PC-9 (cell line): Measurements from ENCODE around the gene TRMU. TPM values are rescaled to one million over a fixed set of nuclear protein-coding genes. Genes with fewer than 3 reads are reported as not detected.

Experiments
- BruUV-seq: library from RNA; stranded (reverse); fragments of 400-500 nt; replicated peaks from 2 replicates; lab custom pipeline; 2021; lab: Mats Ljungman, UMichigan
- CTCF ChIA-PET: fragments of 300-600 bp; sonication (Branson Sonifier 250); formaldehyde crosslinking; loops from one replicate; lab custom pipeline; 2022; ENCODE audit warnings: antibody characterized with exemption; lab: Charles Lee
- POLR2A ChIA-PET: fragments of 300-600 bp; sonication (Branson Sonifier 250); formaldehyde crosslinking; loops from one replicate; lab custom pipeline; 2022; ENCODE audit warnings: antibody characterized with exemption; ENCODE audit not compliant: unreplicated experiment; lab: Charles Lee
- DNase-seq, 2 experiments: peaks; one replicate each; pipeline versions ENCODE4 v3.0.0 to v3.0.0-alpha.2; 2015 to 2022; ENCODE audit warnings: mixed read lengths in 1 of 2
- H2AFZ ChIP-seq: fragments of 200-600 bp; sonication (generic); 2 replicates; pipeline ENCODE4 v1.8.1; 2017; ENCODE audit warnings: antibody characterized with exemption
- H3F3A ChIP-seq: fragments of 200-600 bp; sonication (generic); 2 replicates; pipeline ENCODE4 v1.8.1; 2017; ENCODE audit warnings: antibody characterized with exemption, mild to moderate bottlenecking, low read depth; ENCODE audit not compliant: insufficient read depth
- H3K27ac ChIP-seq: fragments of 200-600 bp; sonication (generic); 2 replicates; pipeline ENCODE4 v1.6.1; 2016; ENCODE audit warnings: mixed run types
- H3K27me3 ChIP-seq: fragments of 200-600 bp; sonication (generic); 2 replicates; pipeline ENCODE4 v1.6.1; 2016; ENCODE audit warnings: low read depth, mixed run types; ENCODE audit not compliant: insufficient read depth
- H3K36me3 ChIP-seq: fragments of 200-600 bp; sonication (generic); 2 replicates; pipeline ENCODE4 v1.6.1; 2016; ENCODE audit warnings: low read depth, mixed run types
- H3K4me1 ChIP-seq: fragments of 200-600 bp; sonication (generic); replicated peaks from 2 replicates; pipeline ENCODE4 v1.6.1; 2016; ENCODE audit warnings: mixed run types; ENCODE audit not compliant: insufficient read depth
- H3K4me2 ChIP-seq: fragments of 200-600 bp; sonication (generic); 2 replicates; pipeline ENCODE4 v1.6.1; 2017; ENCODE audit warnings: mixed run types
- H3K4me3 ChIP-seq: fragments of 200-600 bp; sonication (generic); 2 replicates; pipeline ENCODE4 v1.6.1; 2016; ENCODE audit warnings: mixed run types
- H3K79me2 ChIP-seq: fragments of 200-600 bp; sonication (generic); 2 replicates; pipeline ENCODE4 v1.6.1; 2017; ENCODE audit warnings: low read depth, mixed run types
- H3K9me2 ChIP-seq: fragments of 200-600 bp; sonication (generic); 2 replicates; pipeline ENCODE4 v1.8.1; 2017; ENCODE audit warnings: mild to moderate bottlenecking; ENCODE audit not compliant: insufficient read depth
- H3K9me3 ChIP-seq: fragments of 200-600 bp; sonication (generic); 2 replicates; pipeline ENCODE4 v1.8.1; 2016; ENCODE audit warnings: low read depth; ENCODE audit not compliant: insufficient read depth
- H4K20me1 ChIP-seq: fragments of 200-600 bp; sonication (generic); 2 replicates; pipeline ENCODE4 v1.8.1; 2017; ENCODE audit not compliant: insufficient read depth
- CTCF ChIP-seq: fragments of 200-600 bp; sonication (generic); conservative IDR thresholded peaks from 2 replicates; pipeline ENCODE4 v1.6.1; 2017; ENCODE audit warnings: mixed run types, antibody characterized with exemption, mild to moderate bottlenecking, moderate library complexity
- EZH2 ChIP-seq: fragments of 200-600 bp; sonication (generic); IDR thresholded peaks from 2 replicates; pipeline ENCODE4 v1.8.0; 2017; ENCODE audit warnings: antibody characterized with exemption, low read depth
- intact Hi-C: fragments of 100-400 bp; cut with micrococcal nuclease; formaldehyde crosslinking; loops from one replicate; pipeline ENCODE4 v1.10.0; 2022; ENCODE audit not compliant: unreplicated experiment
- total RNA-seq: library from RNA; stranded (reverse); gene quantifications from 2 replicates; pipeline ENCODE4 v1.2.3, GENCODE V29; 2021

TRMU gene
- total RNA-seq, 1 experiment from 2014 or later: 58.2 TPM

- Histone ChIP-seq H3K9me2 (no peaks in the 10 kb centered on the region), H3K27ac (no peak overlapping the region), H4K20me1 (peaks cover 14% of the 10 kb centered on the region; the same call in 1 of the 2 replicates), H3K27me3 (no peaks in the 10 kb centered on the region), H3K36me3 (no peaks in the 10 kb centered on the region), H3K4me1 (no peaks in the 10 kb centered on the region), H3K9me3 (no peaks in the 10 kb centered on the region), H3K4me2 (no peak overlapping the region), H3K79me2 (no peaks in the 10 kb centered on the region), H2AFZ (no peak overlapping the region), H3F3A (peaks cover 38% of the 10 kb centered on the region), H3K4me3 (no peak overlapping the region)
- BruUV-seq: no TSS peak
- TF ChIP-seq EZH2 (no peak), CTCF (no peak)
- ChIA-PET CTCF (no interaction called here), POLR2A (no interaction called here)
- intact Hi-C loops: no loop called here
- no peak for DNase-seq
Observed at GRCh38 chr22:46361826-46362202, 26.3 kb downstream of the TRMU start.

GRCh38 chr22:46362203-46362933, 26.9 kb downstream of the TRMU start:
- Histone ChIP-seq H3K27me3 (no peaks in the 10 kb centered on the region), H3F3A (peaks cover 38% of the 10 kb centered on the region), H3K9me3 (no peaks in the 10 kb centered on the region), H3K9me2 (no peaks in the 10 kb centered on the region), H3K27ac (no peak overlapping the region), H3K79me2 (no peaks in the 10 kb centered on the region), H3K4me3 (no peak overlapping the region), H3K4me2 (no peak overlapping the region), H4K20me1 (peaks cover 9% of the 10 kb centered on the region; the same call in 1 of the 2 replicates), H3K36me3 (no peaks in the 10 kb centered on the region), H2AFZ (no peak overlapping the region), H3K4me1 (no peaks in the 10 kb centered on the region)
- no TSS peak for BruUV-seq
- intact Hi-C loops: no loop called here
- CTCF ChIA-PET: no interaction called here
- POLR2A ChIA-PET: no interaction called here
- TF ChIP-seq CTCF (no peak), EZH2 (no peak)
- no peak for DNase-seq

- no peaks in the 10 kb centered on the region for H3K4me1 ChIP-seq
- H4K20me1 ChIP-seq: 0 out of 2 replicates have a peak, but pooled peaks cover 9% of the 10 kb centered on the region
- H3K9me2 ChIP-seq: no peaks in the 10 kb centered on the region
- no peak overlapping the region for H3K4me3 ChIP-seq
- no peaks in the 10 kb centered on the region for H3K27me3 ChIP-seq
- H3K79me2 ChIP-seq: no peaks in the 10 kb centered on the region
- intact Hi-C loops: no loop called here
- DNase-seq: no peak
- no peak for TF ChIP-seq EZH2
- TF ChIP-seq CTCF: no peak
- no TSS peak for BruUV-seq
- H3K27ac ChIP-seq: no peak overlapping the region
- no peak overlapping the region for H3K4me2 ChIP-seq
- no peak overlapping the region for H2AFZ ChIP-seq
- H3K9me3 ChIP-seq: no peaks in the 10 kb centered on the region
- POLR2A ChIA-PET: no interaction called here
- H3F3A ChIP-seq: peaks cover 41% of the 10 kb centered on the region
- CTCF ChIA-PET: no interaction called here
- H3K36me3 ChIP-seq: no peaks in the 10 kb centered on the region
Observed at GRCh38 chr22:46362934-46363515, 27.5 kb downstream of the TRMU start.
